GM21717 (cell line): ENCODE measurements around the gene HMCN1.
"Not testable (repeated sequence)": the region's sequence is repeated elsewhere in the genome, so short reads cannot be mapped to it uniquely, and the experiment has no call there.

ENCODE experiments used
- ATAC-seq: cut with Tn5 transposase; IDR thresholded peaks from one replicate; pipeline ENCODE4 v1.9.1; 2021; ENCODE audit warnings: mild to moderate bottlenecking, moderate library complexity; ENCODE audit not compliant: unreplicated experiment

HMCN1 gene

GRCh38 chr1:186183970-186184628 lies 449.9 kb downstream of the HMCN1 start:
- peak; percentile 51 for ATAC-seq

- not testable (repeated sequence) for ATAC-seq
Observed at GRCh38 chr1:186186251-186186650, 452.1 kb downstream of the HMCN1 start.

- ATAC-seq, result peak; percentile 65
Observed at GRCh38 chr1:186187601-186188000, 453.4 kb downstream of the HMCN1 start.

- ATAC-seq, result peak; percentile 43
Observed at GRCh38 chr1:186188004-186188539, 453.9 kb downstream of the HMCN1 start.

GRCh38 chr1:186188736-186189135 lies 454.5 kb downstream of the HMCN1 start:
- no peak for ATAC-seq

GRCh38 chr1:186189156-186189555 lies 455.0 kb downstream of the HMCN1 start:
- ATAC-seq, result no peak

GRCh38 chr1:186191511-186191910 lies 457.3 kb downstream of the HMCN1 start:
- no peak for ATAC-seq

GRCh38 chr1:186193224-186193623 lies 459.0 kb downstream of the HMCN1 start:
- ATAC-seq, result no peak

GRCh38 chr1:186194107-186194756 lies 460.0 kb downstream of the HMCN1 start:
- peak; percentile 98 for ATAC-seq

GRCh38 chr1:186195377-186195931 lies 461.3 kb downstream of the HMCN1 start:
- ATAC-seq, result no peak

GRCh38 chr1:186202271-186202764 lies 468.1 kb downstream of the HMCN1 start:
- no peak for ATAC-seq

- no peak for ATAC-seq
Observed at GRCh38 chr1:186202776-186203175, 468.6 kb downstream of the HMCN1 start.

- ATAC-seq, result no peak
Observed at GRCh38 chr1:186206048-186206570, 471.9 kb downstream of the HMCN1 start.

GRCh38 chr1:186207391-186208085 lies 473.3 kb downstream of the HMCN1 start:
- no peak for ATAC-seq

GRCh38 chr1:186208405-186209129 lies 474.4 kb downstream of the HMCN1 start:
- ATAC-seq, result no peak

- ATAC-seq, result no peak
Observed at GRCh38 chr1:186210258-186210657, 476.1 kb downstream of the HMCN1 start.

GRCh38 chr1:186211583-186211982 lies 477.4 kb downstream of the HMCN1 start:
- ATAC-seq, result not testable (repeated sequence)

GRCh38 chr1:186212568-186213224 lies 478.5 kb downstream of the HMCN1 start:
- peak; percentile 94 for ATAC-seq

GRCh38 chr1:186213225-186213607 lies 479.0 kb downstream of the HMCN1 start:
- no peak for ATAC-seq

GRCh38 chr1:186214791-186215190 lies 480.6 kb downstream of the HMCN1 start:
- ATAC-seq, result no peak
